H1 (cell line): ENCODE measurements around the gene SERINC5. TPM values are rescaled to one million over a fixed set of nuclear protein-coding genes. Genes with fewer than 3 reads are reported as not detected.

Source experiments
- CHD7 ChIP-seq: fragments of 300-600 bp; sonication (generic); IDR thresholded peaks from 2 replicates; pipeline ENCODE4 v1.7.1; 2012; ENCODE audit warnings: low read length, moderate library complexity, mild to moderate bottlenecking, inconsistent platforms; ENCODE audit not compliant: insufficient replicate concordance
- polyA plus RNA-seq, 7 experiments: library from polyadenylated mRNA; depleted of rRNA in 3 of 7; stranded (reverse) in 5 of 7; unstranded in 2 of 7; fragments of >200 nt in 5 of 7; fragments of 200-250 nt in 2 of 7; gene quantifications; 1 replicate in 5 of 7; 2 replicates in 1 of 7; 4 replicates in 1 of 7; pipeline versions ENCODE4 v1.2.1 to v1.2.3, GENCODE V29; 2011 to 2013; ENCODE audit warnings: missing spikeins in 2 of 7, mixed read lengths in 2 of 7
- total RNA-seq: library from RNA; stranded (reverse); fragmentation: NEBNext Ultra II Directional; extraction: Animal tissue kit (Norgen Biotek cat#: 25700); gene quantifications from 2 replicates; pipeline ENCODE4 v1.2.1, GENCODE V29; 2021

The SERINC5 gene
- total and polyA plus RNA-seq, 2 of the 8 experiments (the other 6 are each of a cell fraction or from before 2014, with no cell fraction given) = 32.2 to 149 TPM

GRCh38 chr5:80283360-80283759, 27.5 kb upstream of the SERINC5 start (continued):
- no peak for TF ChIP-seq CHD7
